Measurements from ENCODE around the gene MT1H.

The MT1H gene

DNA sequence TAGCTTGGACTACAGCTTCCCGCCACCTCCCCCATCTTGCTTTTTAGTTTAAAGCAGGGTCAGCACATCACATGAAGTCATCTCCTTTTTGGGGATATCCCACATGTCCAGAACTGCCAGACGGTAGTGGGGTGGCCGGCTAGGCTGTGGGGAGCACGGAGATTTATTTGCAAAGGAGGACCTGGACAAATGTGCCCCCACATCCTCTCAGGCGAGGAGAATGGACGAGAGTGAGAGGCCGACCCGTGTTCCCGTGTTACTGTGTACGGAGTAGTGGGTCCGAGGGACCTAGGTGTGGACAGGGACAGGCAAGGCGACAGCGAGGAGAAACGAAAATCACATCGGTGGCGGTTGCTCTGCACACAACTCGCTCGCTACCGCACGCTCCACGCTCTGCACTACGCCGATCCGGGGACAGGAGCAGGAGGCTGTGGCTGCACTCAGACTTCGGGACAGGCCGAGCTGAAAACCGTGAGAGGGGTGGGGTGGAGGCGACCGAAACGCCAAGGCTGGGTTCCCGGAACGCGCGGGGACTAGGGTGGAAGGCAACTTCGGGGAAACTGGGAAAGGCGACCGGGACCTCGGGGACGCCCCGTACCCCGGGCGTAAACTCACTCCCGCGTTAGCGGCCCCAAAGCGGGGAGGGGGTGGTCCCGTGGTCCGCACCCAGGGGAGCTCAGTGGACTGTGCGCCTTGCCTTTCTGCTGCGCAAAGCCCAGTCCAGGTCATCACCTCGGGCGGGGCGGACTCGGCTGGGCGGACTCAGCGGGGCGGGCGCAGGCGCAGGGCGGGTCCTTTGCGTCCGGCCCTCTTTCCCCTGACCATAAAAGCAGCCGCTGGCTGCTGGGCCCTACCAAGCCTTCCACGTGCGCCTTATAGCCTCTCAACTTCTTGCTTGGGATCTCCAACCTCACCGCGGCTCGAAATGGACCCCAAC is 31.5 kb upstream of the MT1H start, which contains the start of gene MT1A:
TSS of gene MT1A (plus strand) at position 853 of the 937 bp plus-strand sequence. CDS start at position 926, 73 bp downstream.
- H3K27ac ChIP-seq (ENCODE audit: low read length) = peak within 1 kb of the TSS; percentile 54
- no peaks in the 10 kb centered on the region for H3K9me3 ChIP-seq (ENCODE audit: control insufficient read depth in 1 of 2, low read length in 2 of 2)
- peaks cover 4 to 21% of the 10 kb centered on the region in 2 donors for H3K4me1 ChIP-seq (ENCODE audit: control insufficient read depth in 1 of 2, insufficient read depth in 2 of 2, low read length in 2 of 2)
- peaks cover 26% of the 10 kb centered on the region for H3K27me3 ChIP-seq (ENCODE audit: low read depth, low read length)
- H3K4me3 ChIP-seq (ENCODE audit: low read depth in 1 of 2, low read length in 2 of 2) = peak within 1 kb of the TSS; percentile 53 to 57
- no peaks in the 10 kb centered on the region for H3K36me3 ChIP-seq (ENCODE audit: control insufficient read depth in 1 of 2, insufficient read depth in 2 of 2, low read length in 2 of 2)

DNA sequence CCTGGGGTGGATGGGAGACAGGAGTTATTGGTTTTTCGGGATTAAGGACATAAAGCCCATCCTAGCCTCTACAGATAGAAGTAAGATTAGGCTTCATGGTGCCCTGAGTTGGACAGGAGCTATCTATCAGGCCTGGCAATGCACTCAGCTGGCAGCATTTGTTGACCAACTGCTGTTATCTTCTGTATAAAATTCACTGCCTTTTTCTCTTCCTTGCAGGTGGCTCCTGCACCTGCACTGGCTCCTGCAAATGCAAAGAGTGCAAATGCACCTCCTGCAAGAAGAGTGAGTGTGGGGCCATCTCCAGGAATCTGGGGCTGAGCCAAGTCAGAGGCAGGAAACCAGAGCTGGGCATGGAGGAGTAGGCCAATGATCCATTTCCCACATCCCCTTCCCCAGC is 30.6 kb upstream of the MT1H start:
- peaks cover 9 to 30% of the 10 kb centered on the region in 2 donors for H3K4me1 ChIP-seq (ENCODE audit: control insufficient read depth in 1 of 2, insufficient read depth in 2 of 2, low read length in 2 of 2)
- peaks cover 26% of the 10 kb centered on the region for H3K27me3 ChIP-seq (ENCODE audit: low read depth, low read length)
- peak overlapping the region in 1 of 2 donors; percentile 37 for H3K4me3 ChIP-seq (ENCODE audit: low read depth in 1 of 2, low read length in 2 of 2)
- no peaks in the 10 kb centered on the region for H3K36me3 ChIP-seq (ENCODE audit: control insufficient read depth in 1 of 2, insufficient read depth in 2 of 2, low read length in 2 of 2)
- no peaks in the 10 kb centered on the region for H3K9me3 ChIP-seq (ENCODE audit: control insufficient read depth in 1 of 2, low read length in 2 of 2)
- peak overlapping the region; percentile 54 for H3K27ac ChIP-seq (ENCODE audit: low read length)

- H3K4me1 ChIP-seq (ENCODE audit: control insufficient read depth in 1 of 2, insufficient read depth in 2 of 2, low read length in 2 of 2) = peaks cover 9 to 27% of the 10 kb centered on the region in 2 donors
- H3K9me3 ChIP-seq (ENCODE audit: control insufficient read depth in 1 of 2, low read length in 2 of 2) = no peaks in the 10 kb centered on the region
- no peaks in the 10 kb centered on the region for H3K36me3 ChIP-seq (ENCODE audit: control insufficient read depth in 1 of 2, insufficient read depth in 2 of 2, low read length in 2 of 2)
- H3K27ac ChIP-seq (ENCODE audit: low read length) = no peak overlapping the region
- no peak overlapping the region for H3K4me3 ChIP-seq (ENCODE audit: low read depth in 1 of 2, low read length in 2 of 2)
- peaks cover 17% of the 10 kb centered on the region for H3K27me3 ChIP-seq (ENCODE audit: low read depth, low read length)
These were observed 29.5 kb upstream of the MT1H start for GRCh38 chr16:56640076-56640475.

DNA sequence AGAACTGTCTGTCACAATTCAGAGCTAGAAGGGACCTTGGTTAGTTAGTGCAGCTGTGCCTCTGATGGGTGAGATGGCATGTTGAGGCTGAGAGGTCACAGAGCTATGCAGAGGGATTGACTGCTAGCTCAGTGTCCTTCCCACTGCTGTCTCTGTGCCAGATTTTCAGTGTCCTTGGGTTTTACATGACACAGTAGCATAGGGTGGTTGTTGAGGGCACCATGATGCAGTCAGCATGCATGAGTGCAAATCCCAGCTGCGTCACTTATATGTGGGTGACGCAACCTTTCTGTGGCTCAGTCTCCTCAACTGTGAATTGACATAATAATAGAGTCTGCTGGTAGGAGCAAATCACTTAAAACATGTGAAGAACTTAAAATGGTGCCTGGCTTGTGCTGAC is 28.4 kb upstream of the MT1H start:
- no peaks in the 10 kb centered on the region for H3K36me3 ChIP-seq (ENCODE audit: control insufficient read depth in 1 of 2, insufficient read depth in 2 of 2, low read length in 2 of 2)
- no peaks in the 10 kb centered on the region for H3K9me3 ChIP-seq (ENCODE audit: control insufficient read depth in 1 of 2, low read length in 2 of 2)
- H3K4me3 ChIP-seq (ENCODE audit: low read depth in 1 of 2, low read length in 2 of 2) = no peak overlapping the region
- H3K27me3 ChIP-seq (ENCODE audit: low read depth, low read length) = peaks cover 13% of the 10 kb centered on the region
- H3K4me1 ChIP-seq (ENCODE audit: control insufficient read depth in 1 of 2, insufficient read depth in 2 of 2, low read length in 2 of 2) = peaks cover 9 to 19% of the 10 kb centered on the region in 2 donors
- H3K27ac ChIP-seq (ENCODE audit: low read length) = no peak overlapping the region

GRCh38 chr16:56643080-56643778 is 26.4 kb upstream of the MT1H start:
- Histone ChIP-seq H3K9me3 (ENCODE audit: control insufficient read depth in 1 of 2, low read length in 2 of 2) (no peaks in the 10 kb centered on the region), H3K27me3 (ENCODE audit: low read depth, low read length) (peaks cover 8% of the 10 kb centered on the region), H3K36me3 (ENCODE audit: control insufficient read depth in 1 of 2, insufficient read depth in 2 of 2, low read length in 2 of 2) (no peaks in the 10 kb centered on the region), H3K27ac (ENCODE audit: low read length) (no peak overlapping the region), H3K4me3 (ENCODE audit: low read depth in 1 of 2, low read length in 2 of 2) (peak overlapping the region; percentile 18 to 55), H3K4me1 (ENCODE audit: control insufficient read depth in 1 of 2, insufficient read depth in 2 of 2, low read length in 2 of 2) (peaks cover 9 to 18% of the 10 kb centered on the region in 2 donors)

- Histone ChIP-seq H3K4me1 (ENCODE audit: control insufficient read depth in 1 of 2, insufficient read depth in 2 of 2, low read length in 2 of 2) (peaks cover 5 to 12% of the 10 kb centered on the region in 2 donors), H3K4me3 (ENCODE audit: low read depth in 1 of 2, low read length in 2 of 2) (peak overlapping the region; percentile 18 to 55), H3K36me3 (ENCODE audit: control insufficient read depth in 1 of 2, insufficient read depth in 2 of 2, low read length in 2 of 2) (no peaks in the 10 kb centered on the region), H3K27ac (ENCODE audit: low read length) (no peak overlapping the region), H3K9me3 (ENCODE audit: control insufficient read depth in 1 of 2, low read length in 2 of 2) (no peaks in the 10 kb centered on the region), H3K27me3 (ENCODE audit: low read depth, low read length) (peaks cover 2% of the 10 kb centered on the region)
These were observed 25.8 kb upstream of the MT1H start for GRCh38 chr16:56643833-56644232.

DNA sequence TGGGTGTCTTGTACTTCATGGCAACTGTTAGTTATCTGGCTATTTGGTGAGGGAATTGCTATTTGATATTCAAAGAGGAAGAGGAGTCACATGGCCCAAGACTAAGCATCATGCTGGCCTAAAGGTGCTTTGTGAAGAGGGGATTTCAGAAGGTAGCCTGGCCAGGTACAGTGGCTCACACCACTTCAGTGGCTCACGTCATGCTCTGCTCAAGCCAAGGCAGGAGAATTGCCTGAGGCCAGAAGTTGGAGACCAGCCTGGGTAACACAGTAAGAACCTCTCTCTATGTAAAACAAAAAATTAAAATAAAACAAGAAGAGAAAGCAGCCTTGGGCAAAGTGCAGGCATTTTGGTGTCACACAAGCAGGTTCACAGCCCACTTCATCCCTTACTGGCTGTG is 24.3 kb upstream of the MT1H start:
- Histone ChIP-seq H3K9me3 (ENCODE audit: control insufficient read depth in 1 of 2, low read length in 2 of 2) (no peaks in the 10 kb centered on the region), H3K36me3 (ENCODE audit: control insufficient read depth in 1 of 2, insufficient read depth in 2 of 2, low read length in 2 of 2) (no peaks in the 10 kb centered on the region), H3K27me3 (ENCODE audit: low read depth, low read length) (no peaks in the 10 kb centered on the region), H3K4me1 (ENCODE audit: control insufficient read depth in 1 of 2, insufficient read depth in 2 of 2, low read length in 2 of 2) (peaks cover 4 to 12% of the 10 kb centered on the region in 2 donors), H3K4me3 (ENCODE audit: low read depth in 1 of 2, low read length in 2 of 2) (no peak overlapping the region), H3K27ac (ENCODE audit: low read length) (no peak overlapping the region)

- no peaks in the 10 kb centered on the region for H3K9me3 ChIP-seq (ENCODE audit: control insufficient read depth in 1 of 2, low read length in 2 of 2)
These were observed 23.8 kb upstream of the MT1H start for GRCh38 chr16:56645838-56646237.

GRCh38 chr16:56647641-56648431 is 21.8 kb upstream of the MT1H start:
- peaks cover 4 to 12% of the 10 kb centered on the region in 2 donors for H3K4me1 ChIP-seq (ENCODE audit: control insufficient read depth in 1 of 2, insufficient read depth in 2 of 2, low read length in 2 of 2)
- no peak overlapping the region for H3K27ac ChIP-seq (ENCODE audit: low read length)
- no peak overlapping the region for H3K4me3 ChIP-seq (ENCODE audit: low read depth in 1 of 2, low read length in 2 of 2)
- no peaks in the 10 kb centered on the region for H3K9me3 ChIP-seq (ENCODE audit: control insufficient read depth in 1 of 2, low read length in 2 of 2)
- no peaks in the 10 kb centered on the region for H3K36me3 ChIP-seq (ENCODE audit: control insufficient read depth in 1 of 2, insufficient read depth in 2 of 2, low read length in 2 of 2)
- H3K27me3 ChIP-seq (ENCODE audit: low read depth, low read length) = no peaks in the 10 kb centered on the region

More at GRCh38 chr16:56645838-56646237, 23.8 kb upstream of the MT1H start:
- H3K36me3 ChIP-seq (ENCODE audit: control insufficient read depth in 1 of 2, insufficient read depth in 2 of 2, low read length in 2 of 2) = no peaks in the 10 kb centered on the region
- H3K27ac ChIP-seq (ENCODE audit: low read length) = no peak overlapping the region
- H3K4me1 ChIP-seq (ENCODE audit: control insufficient read depth in 1 of 2, insufficient read depth in 2 of 2, low read length in 2 of 2) = peaks cover 4 to 12% of the 10 kb centered on the region in 2 donors
- H3K27me3 ChIP-seq (ENCODE audit: low read depth, low read length) = no peaks in the 10 kb centered on the region
- no peak overlapping the region for H3K4me3 ChIP-seq (ENCODE audit: low read depth in 1 of 2, low read length in 2 of 2)

- Histone ChIP-seq H3K27me3 (ENCODE audit: low read depth, low read length) (no peaks in the 10 kb centered on the region), H3K4me1 (ENCODE audit: control insufficient read depth in 1 of 2, insufficient read depth in 2 of 2, low read length in 2 of 2) (no peaks in the 10 kb centered on the region), H3K27ac (ENCODE audit: low read length) (no peak overlapping the region), H3K4me3 (ENCODE audit: low read depth in 1 of 2, low read length in 2 of 2) (no peak overlapping the region), H3K36me3 (ENCODE audit: control insufficient read depth in 1 of 2, insufficient read depth in 2 of 2, low read length in 2 of 2) (no peaks in the 10 kb centered on the region), H3K9me3 (ENCODE audit: control insufficient read depth in 1 of 2, low read length in 2 of 2) (no peaks in the 10 kb centered on the region)
These were observed 20.3 kb upstream of the MT1H start for GRCh38 chr16:56649271-56649670.

- Histone ChIP-seq H3K27ac (ENCODE audit: low read length) (no peak overlapping the region), H3K4me1 (ENCODE audit: control insufficient read depth in 1 of 2, insufficient read depth in 2 of 2, low read length in 2 of 2) (no peaks in the 10 kb centered on the region), H3K9me3 (ENCODE audit: control insufficient read depth in 1 of 2, low read length in 2 of 2) (no peaks in the 10 kb centered on the region), H3K4me3 (ENCODE audit: low read depth in 1 of 2, low read length in 2 of 2) (no peak overlapping the region), H3K36me3 (ENCODE audit: control insufficient read depth in 1 of 2, insufficient read depth in 2 of 2, low read length in 2 of 2) (no peaks in the 10 kb centered on the region), H3K27me3 (ENCODE audit: low read depth, low read length) (no peaks in the 10 kb centered on the region)
These were observed 19.8 kb upstream of the MT1H start for GRCh38 chr16:56649820-56650219.

Data from muscle layer of duodenum (tissue), 2 donors.